HG02943 (cell line): Measurements from ENCODE around the gene RPS6KB2.

ENCODE experiments used
- ATAC-seq: cut with Tn5 transposase; IDR thresholded peaks from one replicate; pipeline ENCODE4 v1.9.1; 2021; ENCODE audit warnings: mild to moderate bottlenecking, low read depth, moderate library complexity; ENCODE audit not compliant: unreplicated experiment

Gene RPS6KB2

DNA sequence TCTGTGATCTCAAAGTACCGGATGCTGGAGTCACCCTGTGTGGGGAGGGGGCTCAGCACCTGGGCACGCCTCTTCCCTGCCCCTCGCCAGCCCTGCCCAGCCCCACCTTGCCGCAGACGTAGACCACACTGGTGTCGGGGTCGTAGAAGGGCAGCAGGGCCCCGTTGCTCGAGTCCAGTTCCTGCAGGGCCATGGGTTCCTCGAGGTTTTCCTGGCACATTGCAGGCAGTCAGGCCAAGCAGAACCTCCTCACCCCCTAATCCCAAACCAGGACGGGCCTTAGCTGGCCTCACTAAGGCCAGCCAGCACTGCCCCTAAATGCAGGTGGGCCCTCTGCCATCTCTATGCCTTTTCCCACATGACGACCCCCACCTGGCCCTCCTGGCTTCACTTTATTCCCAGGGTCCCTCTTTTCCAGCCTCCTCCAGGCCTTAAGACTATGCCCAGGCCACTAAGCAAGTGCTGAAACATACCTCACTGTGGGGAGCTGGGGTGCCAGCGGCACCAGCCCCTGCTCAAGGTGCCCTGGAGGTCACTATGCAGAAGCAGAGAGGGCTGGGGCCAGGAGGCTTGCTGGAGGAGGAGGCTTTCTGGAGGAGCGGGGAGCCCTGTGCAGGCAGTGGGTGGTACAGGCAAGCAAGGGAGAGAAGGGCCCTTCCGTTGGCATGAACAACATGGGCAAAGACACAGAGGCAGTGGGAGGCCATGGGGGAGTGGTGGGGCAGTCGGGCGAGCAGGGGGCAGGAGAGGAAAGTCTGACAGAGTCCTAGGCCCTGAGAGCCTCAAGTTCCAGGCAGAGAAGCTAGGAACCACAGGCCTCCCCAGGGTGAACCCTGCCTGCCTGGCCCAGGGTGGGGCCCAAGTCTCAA, 12.2 kb downstream of the RPS6KB2 start:
- ATAC-seq: no peak

DNA sequence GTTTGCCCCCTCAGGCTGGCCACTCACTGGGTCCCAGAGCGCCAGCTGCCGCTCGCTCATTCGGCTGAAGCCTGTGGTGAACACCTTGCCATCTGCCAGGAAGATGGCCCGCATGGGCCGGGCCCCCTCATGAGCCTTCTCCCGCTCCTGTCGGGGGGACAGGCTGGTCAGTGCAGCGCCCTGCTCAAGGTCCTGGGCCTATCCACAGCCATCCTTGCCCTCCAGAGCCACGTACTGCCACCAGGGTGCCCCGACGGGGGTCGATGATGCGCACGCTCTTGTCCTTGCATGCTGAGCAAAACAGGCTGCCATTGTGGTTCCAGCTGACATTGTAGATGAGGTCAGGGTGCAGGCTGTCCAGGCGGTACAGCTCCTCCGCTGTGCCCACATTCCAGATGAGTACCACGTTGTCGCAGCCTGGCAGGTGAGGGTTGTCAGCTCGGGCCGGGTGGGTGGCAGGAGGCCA, 12.8 kb downstream of the RPS6KB2 start:
- no peak for ATAC-seq

DNA sequence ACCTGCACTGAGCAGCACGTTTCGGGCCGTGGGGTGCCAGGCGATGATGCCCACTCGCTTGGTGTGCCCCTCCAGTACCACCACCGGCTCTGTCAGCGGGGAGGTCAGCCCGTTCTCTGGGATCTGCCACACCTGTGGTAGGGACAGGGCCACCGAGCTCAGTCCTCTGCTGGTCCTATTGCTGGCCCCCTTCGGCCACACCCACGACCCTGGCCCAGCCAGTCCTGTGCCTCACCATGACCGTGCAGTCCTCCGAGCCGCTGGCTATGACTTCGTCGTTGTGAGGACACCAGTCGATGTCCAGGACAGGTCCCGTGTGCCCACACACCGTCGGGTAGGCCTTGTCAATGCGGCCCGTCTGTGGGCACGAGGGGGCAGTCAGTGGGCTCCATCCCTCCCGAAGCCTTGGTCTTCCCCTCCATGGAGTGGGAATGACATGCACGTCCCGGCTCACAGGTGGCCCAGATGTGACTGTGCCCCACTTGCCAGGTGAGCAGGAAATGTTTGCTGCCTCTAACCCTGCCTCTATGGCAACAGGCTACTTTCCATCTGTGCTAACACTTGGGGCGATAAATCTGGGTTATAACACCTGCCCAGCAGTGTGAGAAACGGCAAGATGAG, 13.5 kb downstream of the RPS6KB2 start:
- ATAC-seq: no peak

DNA sequence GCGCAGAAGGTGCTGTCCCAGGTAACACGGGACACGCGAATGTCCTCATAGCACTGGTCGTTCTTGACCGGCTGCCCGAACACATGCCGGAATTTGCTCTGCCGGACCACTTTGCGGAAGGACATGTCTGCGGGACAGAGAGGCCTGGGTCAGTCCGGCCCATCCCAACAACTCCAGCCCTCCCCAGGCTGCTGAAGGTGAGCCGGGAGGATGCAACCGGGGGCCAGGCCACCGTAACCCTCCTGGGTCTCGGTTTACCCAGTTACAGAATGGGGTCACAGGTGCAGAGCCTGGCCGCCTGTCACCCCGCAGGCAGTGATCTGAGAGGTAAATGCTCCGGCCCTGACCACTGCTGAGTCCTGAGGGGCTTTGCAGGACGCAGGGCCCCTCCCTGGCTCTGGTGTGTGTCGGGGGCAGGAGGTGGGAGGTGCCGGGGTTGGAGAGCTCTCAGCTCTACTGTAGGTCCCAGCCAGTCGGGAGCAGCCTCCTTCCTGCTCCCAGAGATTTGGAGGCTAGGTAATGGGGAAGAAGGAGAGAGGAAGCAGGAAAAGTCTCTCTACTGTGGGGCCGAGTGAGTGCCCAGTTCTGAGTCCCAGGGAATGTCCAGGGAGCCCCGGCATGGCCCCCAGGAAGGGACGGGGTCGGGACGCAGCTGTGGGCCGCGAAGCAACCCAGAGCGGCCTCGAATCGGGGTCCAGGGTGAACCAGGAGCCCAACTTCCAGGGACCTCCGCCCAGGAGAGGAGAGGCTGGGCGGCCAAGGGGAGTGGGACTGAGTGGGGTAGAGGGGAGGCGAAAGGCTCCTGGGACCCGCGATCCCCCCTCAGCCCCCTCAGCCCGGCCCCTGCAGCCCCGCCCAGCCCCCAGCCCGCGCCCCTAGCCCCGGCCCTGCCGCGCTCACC, 14.5 kb downstream of the RPS6KB2 start:
- ATAC-seq: no peak

DNA sequence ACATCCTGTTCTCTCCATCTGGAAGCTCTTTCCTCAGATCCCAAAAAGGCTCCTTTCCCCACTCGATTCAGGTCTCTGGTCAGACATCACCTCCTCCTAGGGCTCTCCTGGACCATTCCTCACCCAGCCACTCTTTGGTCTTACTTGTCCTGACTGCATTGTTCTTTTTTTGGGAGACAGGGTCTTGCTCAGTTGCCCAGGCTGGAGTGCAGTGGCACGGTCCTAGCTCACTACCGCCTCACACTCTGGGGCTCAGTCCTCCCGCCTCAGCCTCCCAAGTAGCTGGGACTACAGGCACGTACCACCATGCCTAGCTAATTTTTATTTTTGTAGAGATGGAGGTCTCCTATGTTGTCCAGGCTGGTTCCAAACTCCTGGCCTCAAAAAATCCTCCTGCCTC, 17.2 kb downstream of the RPS6KB2 start:
- ATAC-seq: no peak

DNA sequence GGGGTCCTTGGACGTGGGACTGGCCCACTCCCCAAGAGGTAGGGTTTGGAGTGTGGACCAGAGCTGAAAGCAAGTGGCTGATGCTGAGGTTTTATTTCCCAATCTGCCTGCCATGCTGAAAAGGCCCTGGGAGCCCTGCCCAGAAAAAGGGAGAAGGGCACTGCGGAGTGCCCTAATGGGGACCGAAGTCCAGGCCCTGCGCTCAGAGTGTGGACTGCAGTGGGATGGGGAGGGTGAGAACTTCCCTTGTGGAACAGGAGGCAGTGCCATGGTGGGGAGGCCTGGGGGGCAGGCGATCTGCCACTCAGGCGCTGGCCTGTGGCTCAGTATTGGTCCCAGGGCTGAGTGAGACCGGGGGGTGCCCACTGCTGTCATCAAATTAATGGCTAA, 19.9 kb downstream of the RPS6KB2 start:
- no peak for ATAC-seq

DNA sequence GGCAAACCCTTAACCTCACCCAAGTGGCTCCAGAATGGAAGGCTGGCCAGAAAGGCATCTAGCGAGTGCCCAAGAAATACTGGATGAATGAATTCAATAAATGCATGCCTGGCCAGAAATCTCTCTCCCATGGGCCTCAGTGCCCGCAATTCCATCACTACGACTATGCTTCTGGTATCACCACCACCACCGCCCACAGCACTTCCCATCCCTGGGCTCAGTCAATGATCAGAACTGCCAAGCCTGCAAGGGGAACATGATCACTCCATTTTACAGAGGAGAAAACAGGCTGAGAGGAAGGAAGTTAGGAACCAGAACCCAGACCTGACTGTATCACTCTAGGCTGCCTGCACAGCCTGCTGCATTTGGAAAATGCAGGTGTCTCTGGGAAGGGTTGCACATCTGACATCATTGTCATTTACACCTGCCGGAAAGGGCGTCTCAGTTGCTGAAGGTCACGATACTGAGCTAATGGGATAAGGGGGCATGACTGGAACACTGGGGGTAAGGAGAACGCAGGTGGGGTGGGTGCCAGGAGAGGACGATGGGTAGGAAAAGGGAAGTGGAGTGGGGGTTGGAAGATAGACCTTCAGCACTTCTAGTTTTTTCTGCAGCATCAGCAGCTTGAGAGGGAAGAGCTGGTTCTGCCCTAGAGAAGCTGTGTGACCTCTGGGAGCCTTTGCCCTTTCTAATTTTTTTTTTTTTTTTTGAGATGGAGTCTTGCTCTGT, 21.0 kb downstream of the RPS6KB2 start:
- no peak for ATAC-seq

DNA sequence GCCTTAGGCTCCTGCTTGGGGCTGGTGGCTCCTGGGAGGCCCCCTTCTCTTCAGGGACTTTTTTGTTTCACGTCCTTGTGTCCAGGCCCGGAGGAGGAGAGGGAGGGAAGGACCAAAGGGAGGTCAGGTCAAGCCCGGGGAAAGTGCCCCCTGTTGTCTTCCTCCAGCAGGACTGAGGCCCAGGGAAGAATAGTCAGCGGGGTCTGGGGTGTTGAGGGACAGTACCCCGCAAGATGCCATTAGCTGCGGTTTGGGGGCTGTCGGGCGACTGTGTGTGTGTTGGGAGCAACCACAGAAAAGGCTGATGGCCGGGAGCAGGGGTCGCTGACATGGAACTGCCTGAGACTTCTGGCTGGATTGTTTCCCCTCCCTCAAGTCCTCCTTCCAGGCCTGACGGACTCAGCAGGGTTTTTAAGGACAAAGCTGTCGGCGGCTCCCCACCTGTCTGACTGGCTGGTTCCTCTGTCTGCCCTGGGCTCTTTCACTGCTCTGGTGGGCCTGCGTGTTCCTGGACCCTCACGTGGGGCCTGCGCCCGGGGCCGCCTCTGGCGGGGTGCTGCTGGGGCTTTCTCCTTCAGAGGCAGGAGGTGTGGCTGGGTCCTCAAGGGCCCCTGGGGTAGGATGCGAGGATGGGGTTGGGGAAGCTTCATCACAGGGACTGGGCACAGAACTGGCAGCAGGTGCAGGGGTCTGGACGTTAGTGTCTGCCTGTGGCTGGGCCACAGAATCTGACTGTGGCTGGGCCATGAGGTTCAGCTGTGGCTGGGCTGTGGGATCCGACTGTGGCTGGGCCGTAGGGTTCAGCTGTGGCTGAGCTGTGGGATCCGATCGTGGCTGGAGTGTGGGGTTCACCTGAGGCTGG, 22.7 kb downstream of the RPS6KB2 start:
- ATAC-seq: no peak

DNA sequence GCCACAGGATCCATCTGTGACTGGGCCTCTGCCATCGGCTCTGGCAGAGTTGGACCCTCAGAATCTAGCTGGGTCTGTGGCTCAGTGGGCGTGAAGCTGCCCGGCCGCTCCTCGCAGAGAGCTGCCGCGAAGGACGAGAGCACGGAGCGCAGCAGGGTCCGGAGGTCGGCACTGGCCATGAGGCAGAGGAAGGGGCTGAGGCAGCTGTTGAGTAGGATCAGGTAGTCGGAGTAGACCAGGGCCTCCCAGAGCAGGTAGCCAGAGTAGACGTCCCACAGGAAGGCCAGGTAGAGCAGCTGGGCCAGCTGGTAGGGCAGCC, 23.3 kb downstream of the RPS6KB2 start:
- ATAC-seq: no peak

DNA sequence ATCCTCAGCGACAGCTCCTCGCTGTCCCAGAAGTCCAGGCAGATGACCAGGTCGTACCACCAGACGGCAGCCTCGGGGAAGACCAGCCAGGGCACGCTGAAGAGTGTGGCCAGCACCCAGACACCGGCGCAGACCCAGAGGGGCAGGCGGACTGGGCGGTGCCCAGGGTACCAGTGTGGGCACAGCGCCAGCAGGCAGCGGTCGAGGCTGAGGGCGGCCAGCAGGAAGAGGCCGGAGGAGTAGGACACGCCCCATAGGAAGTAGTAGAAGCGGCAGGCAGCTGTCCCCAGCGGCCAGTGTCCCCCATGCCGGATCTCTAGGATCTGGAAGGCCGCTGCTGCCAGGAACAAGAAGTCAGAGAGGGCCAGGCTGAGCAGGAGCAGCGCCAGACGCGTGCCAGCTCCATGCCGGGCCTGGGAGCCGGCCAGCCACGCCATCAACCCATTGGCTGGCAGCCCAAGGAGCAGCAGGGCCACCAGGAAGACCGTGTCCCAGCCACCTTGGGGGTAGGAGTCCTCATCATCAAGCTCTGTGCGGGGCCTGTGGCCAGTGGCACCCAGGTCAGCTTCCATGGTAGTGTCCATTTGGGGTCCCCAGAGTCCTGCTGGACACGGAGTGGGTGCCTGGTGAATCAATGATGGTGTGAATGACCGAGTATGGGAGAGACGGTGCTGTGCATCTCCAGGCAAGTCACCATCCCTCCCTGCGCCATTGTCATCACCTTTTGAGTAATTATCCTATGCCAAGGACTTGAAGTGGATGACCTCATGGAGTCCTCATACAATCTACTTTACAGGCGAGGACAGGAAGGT, 24.1 kb downstream of the RPS6KB2 start, which contains the start of gene GPR152:
Gene GPR152, minus strand, starts transcription at position 589 of the 812 bp plus-strand sequence. Its CDS starts 5 bp downstream, at position 584.
- no peak for ATAC-seq

DNA sequence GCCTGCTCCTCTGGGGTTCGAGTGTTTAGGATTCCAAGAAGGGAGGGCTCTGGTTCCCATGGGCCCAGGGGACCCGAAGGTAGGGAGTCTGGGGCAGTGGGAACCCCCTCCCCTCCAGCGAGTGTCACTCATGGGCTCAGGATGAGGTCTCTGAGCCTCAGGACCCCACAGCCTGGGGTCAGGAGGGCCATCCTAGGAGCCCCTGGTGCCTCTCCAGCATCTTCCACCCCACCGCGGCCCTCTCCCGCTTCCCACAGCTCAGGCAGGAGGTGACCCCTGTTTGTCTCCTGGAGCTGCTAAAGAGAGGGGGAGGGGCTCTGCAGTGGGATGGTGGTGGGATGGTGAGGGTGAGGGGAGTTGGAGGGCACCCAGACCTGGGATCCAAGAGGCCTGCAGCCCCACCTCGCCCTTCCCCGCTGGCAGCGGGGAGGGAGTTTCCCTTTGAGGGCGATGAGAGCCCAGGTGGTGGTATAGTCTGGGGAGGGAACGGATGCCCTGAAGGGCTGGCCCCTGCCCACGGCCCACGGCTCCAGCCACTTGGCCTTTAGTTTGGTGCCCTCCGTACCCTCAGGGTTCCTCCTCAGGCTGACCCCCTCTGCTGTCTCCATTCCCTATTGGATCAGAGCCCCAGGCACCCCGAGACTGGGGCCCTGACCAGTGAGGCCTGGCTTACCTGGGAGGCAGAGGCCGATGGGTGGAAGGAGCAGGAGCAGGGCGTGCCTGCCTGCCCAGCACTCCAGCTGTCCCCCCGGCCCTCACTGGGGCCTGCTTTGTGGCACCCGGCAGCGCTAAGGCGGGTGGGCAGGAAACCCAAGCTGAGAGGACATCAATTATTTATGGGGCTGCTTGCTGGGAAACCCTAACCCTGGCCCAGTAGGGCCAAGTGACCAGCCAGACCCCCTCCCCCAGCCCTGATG, 25.8 kb downstream of the RPS6KB2 start:
- ATAC-seq: no peak

DNA sequence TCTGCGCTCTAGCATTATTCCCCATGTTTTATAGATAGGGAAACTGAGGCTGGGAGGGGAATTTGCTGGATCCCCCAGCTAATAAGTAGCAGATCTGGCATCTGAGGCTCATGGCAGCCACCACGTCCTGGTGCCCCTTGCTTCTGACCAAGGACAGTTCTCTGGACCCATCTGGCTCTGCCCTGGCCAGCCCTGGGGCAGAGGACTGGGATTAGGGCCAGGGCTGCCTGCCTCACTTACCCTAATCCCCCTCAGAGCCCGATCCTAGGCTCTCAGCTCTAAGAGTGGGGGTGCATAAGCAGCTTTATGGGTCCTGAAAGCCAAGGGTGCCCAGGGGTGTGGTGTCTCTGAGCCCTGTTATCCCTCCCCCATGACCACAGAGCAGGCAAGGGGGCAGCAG, 26.8 kb downstream of the RPS6KB2 start, which contains the start of gene CABP4:
Gene CABP4, plus strand, starts transcription at position 301 of the 400 bp plus-strand sequence. Its CDS starts 70 bp downstream, at position 371.
- no peak for ATAC-seq

DNA sequence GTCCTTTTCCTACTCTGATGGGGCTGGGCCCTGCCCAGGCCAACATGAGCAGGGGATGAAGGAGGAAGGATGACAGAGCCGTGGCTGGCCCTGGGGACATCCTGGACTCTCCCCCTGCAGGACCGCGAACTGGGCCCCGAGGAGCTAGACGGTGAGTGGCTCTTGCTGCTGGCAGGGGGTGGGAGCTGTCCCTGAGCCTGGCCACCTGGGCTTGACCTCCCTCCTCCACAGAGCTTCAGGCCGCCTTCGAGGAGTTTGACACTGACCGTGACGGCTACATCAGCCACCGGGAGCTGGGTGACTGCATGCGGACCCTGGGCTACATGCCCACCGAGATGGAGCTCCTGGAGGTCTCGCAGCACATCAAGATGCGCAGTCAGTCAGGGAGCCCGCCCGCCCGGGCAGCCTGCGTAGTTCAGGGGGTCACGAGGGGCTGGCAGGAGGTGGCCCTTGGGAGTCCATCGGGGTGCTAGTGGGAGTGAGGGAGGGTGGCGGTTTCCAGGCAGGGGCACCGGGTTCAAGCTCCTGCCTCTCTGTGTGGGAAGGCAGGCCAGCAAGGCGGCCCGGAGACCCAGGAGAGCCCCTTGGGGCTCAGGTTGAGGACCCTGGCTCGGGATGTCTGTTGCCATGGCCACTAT, 27.9 kb downstream of the RPS6KB2 start:
- ATAC-seq: no peak

DNA sequence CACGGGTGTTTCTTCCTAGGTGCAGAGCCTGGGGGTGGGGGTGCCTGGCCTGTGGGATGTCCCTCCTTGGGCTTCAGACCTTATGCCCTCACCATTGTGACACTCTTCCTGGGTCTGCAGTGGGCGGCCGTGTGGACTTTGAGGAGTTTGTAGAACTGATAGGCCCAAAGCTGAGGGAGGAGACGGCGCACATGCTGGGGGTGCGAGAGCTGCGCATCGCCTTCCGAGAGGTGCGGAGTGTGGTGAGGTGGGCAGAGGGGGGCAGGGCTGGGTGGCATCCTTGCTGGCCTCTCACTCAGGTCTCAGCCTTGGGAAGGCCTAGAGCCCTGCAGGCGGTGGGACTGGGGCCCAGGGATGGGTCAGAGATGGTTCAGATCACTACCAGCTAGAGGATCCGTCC, 29.2 kb downstream of the RPS6KB2 start:
- ATAC-seq: no peak

DNA sequence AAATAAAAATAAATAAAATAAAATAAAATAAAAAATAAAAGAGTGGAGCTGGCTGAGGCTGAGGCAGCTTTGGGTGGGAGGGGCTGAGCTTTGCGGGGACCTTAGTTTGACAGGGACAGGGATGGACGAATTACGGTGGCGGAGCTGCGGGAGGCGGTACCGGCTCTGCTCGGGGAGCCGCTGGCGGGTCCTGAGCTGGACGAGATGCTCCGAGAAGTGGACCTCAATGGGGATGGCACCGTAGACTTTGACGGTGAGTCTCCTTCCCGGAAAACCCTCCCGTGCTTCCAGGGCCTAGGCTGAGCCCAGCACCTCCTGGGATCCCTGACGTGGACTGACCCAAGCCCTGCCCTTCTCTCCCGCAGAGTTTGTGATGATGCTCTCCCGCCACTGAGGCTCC, 30.0 kb downstream of the RPS6KB2 start:
- no peak for ATAC-seq

DNA sequence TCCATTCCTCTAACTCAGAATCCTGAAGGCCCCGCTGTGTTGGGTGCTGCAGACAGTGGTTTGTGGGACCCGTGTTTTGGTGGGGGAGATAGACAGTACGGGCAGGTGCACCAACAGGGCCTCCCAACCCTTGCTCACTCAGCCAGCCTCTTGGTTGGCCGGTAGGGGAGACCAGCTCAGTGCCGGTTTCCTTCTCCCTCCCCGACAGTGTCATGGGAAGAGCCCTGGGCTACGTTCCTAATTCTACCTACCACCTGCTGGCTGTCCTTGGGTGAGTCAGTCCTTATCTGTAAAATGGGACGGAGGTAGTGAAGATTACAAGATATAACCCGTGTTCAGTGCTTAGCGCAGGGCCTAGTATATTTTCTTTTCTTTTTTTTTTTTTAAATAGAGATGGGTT, 34.9 kb downstream of the RPS6KB2 start:
- no peak for ATAC-seq
